Lower lobe of right lung (tissue), 2 donors: ENCODE data around the gene MLXIP. TPM values are rescaled to one million over a fixed set of nuclear protein-coding genes. Genes with fewer than 3 reads are reported as not detected.

Source experiments
- ATAC-seq, 2 donors: fragments of 200-7000 bp; cut with Tn5 transposase; one replicate each; pipeline ENCODE4 v1.9.1; 2020 to 2022; ENCODE audit warnings: mild to moderate bottlenecking in 2 of 2, moderate library complexity in 2 of 2
- DNase-seq: peaks from one replicate; pipeline ENCODE4 v3.0.0-alpha.2; 2020
- H3K27ac ChIP-seq: fragments of 200-600 bp; one replicate; pipeline ENCODE4 v1.8.0; 2022
- H3K27me3 ChIP-seq: fragments of 200-600 bp; one replicate; pipeline ENCODE4 v1.8.0; 2022; ENCODE audit warnings: low read depth
- H3K36me3 ChIP-seq: fragments of 200-600 bp; one replicate; pipeline ENCODE4 v1.8.0; 2022; ENCODE audit warnings: mild to moderate bottlenecking
- H3K4me1 ChIP-seq: fragments of 200-600 bp; one replicate; pipeline ENCODE4 v1.8.0; 2022
- H3K4me3 ChIP-seq: fragments of 200-600 bp; one replicate; pipeline ENCODE4 v1.8.0; 2022; ENCODE audit warnings: mild to moderate bottlenecking
- H3K9me3 ChIP-seq: fragments of 200-600 bp; one replicate; pipeline ENCODE4 v1.8.0; 2022
- CTCF ChIP-seq: fragments of 200-600 bp; IDR thresholded peaks from one replicate; pipeline ENCODE4 v1.8.0; 2022; ENCODE audit warnings: antibody characterized with exemption, mild to moderate bottlenecking
- intact Hi-C: fragments of 100-400 bp; cut with DNase I; formaldehyde crosslinking; loops from one replicate; pipeline ENCODE4 v1.11.0; 2022
- total RNA-seq: library from RNA; stranded (reverse); fragmentation: NEBNext Ultra II Directional; extraction: Animal tissue kit (Norgen Biotek cat#: 25700); gene quantifications from one replicate; pipeline ENCODE4 v1.2.1, GENCODE V29; 2021
- donor health status: DM: no; HTN: yes; CAD: no; lungs with severe emphysema.

Gene MLXIP
- total RNA-seq, 1 donor from 2014 or later: 55.9 TPM

- intact Hi-C loops: no loop called here
- no peak for TF ChIP-seq CTCF
- ATAC-seq (peak in 1 of 2 donors; percentile 7), DNase-seq (no peak)
- peaks cover 79% of the 10 kb centered on the region for H3K4me1 ChIP-seq
- no peak overlapping the region for H3K27ac ChIP-seq
- no peak overlapping the region for H3K4me3 ChIP-seq
- H3K9me3 ChIP-seq: no peaks in the 10 kb centered on the region
- no peaks in the 10 kb centered on the region for H3K27me3 ChIP-seq
- peaks cover 39% of the 10 kb centered on the region for H3K36me3 ChIP-seq
Measured at GRCh38 chr12:122087431-122088178, 9.0 kb downstream of the MLXIP start.

- Histone ChIP-seq H3K27me3 (no peaks in the 10 kb centered on the region), H3K4me3 (no peak overlapping the region), H3K36me3 (peaks cover 39% of the 10 kb centered on the region), H3K4me1 (peaks cover 73% of the 10 kb centered on the region), H3K27ac (peak overlapping the region; percentile 11), H3K9me3 (no peaks in the 10 kb centered on the region)
- intact Hi-C loops: no loop called here
- no peak for DNase-seq
- ATAC-seq: no peak
- TF ChIP-seq CTCF: no peak
Measured at GRCh38 chr12:122088179-122088810, 9.7 kb downstream of the MLXIP start.

GRCh38 chr12:122089077-122089476 is 10.5 kb downstream of the MLXIP start:
- H3K27me3 ChIP-seq: no peaks in the 10 kb centered on the region
- peak overlapping the region; percentile 11 for H3K27ac ChIP-seq
- TF ChIP-seq CTCF: no peak
- peaks cover 68% of the 10 kb centered on the region for H3K4me1 ChIP-seq
- ATAC-seq (no peak), DNase-seq (no peak)
- H3K4me3 ChIP-seq: no peak overlapping the region
- intact Hi-C loops: no loop called here
- no peaks in the 10 kb centered on the region for H3K9me3 ChIP-seq
- peaks cover 34% of the 10 kb centered on the region for H3K36me3 ChIP-seq

- H3K9me3 ChIP-seq: no peaks in the 10 kb centered on the region
- peak overlapping the region; percentile 59 for H3K27ac ChIP-seq
- intact Hi-C loops: no loop called here
- peaks cover 71% of the 10 kb centered on the region for H3K4me1 ChIP-seq
- no peaks in the 10 kb centered on the region for H3K27me3 ChIP-seq
- DNase-seq: no peak
- H3K4me3 ChIP-seq: no peak overlapping the region
- peaks cover 16% of the 10 kb centered on the region for H3K36me3 ChIP-seq
- ATAC-seq: peak; percentile 69 to 85
- no peak for TF ChIP-seq CTCF
Measured at GRCh38 chr12:122090759-122091515, 12.4 kb downstream of the MLXIP start.

GRCh38 chr12:122093098-122093883 is 14.7 kb downstream of the MLXIP start:
- no peak for DNase-seq
- Histone ChIP-seq H3K27ac (no peak overlapping the region), H3K36me3 (peaks cover 3% of the 10 kb centered on the region), H3K27me3 (no peaks in the 10 kb centered on the region), H3K9me3 (no peaks in the 10 kb centered on the region), H3K4me3 (no peak overlapping the region), H3K4me1 (peaks cover 71% of the 10 kb centered on the region)
- no peak for TF ChIP-seq CTCF
- intact Hi-C loops: no loop called here
- ATAC-seq: no peak
